Endothelial cell of umbilical vein (primary cell): ENCODE data around the gene UHMK1.

Experiments
- CTCF ChIP-seq, 2 donors: IDR thresholded peaks; 1 replicate in 1 of 2; 2 replicates in 1 of 2; pipeline ENCODE4 v1.5.1; 2011; ENCODE audit warnings: low read length in 2 of 2, mild to moderate bottlenecking in 2 of 2, moderate library complexity in 2 of 2, control low read depth in 1 of 2, inconsistent platforms in 1 of 2, low read depth in 1 of 2; ENCODE audit not compliant: insufficient read depth in 1 of 2; ENCODE audit errors: extremely low read depth in 1 of 2
- EZH2 ChIP-seq: IDR thresholded peaks from 2 replicates; pipeline ENCODE4 v1.6.1; 2012; ENCODE audit warnings: borderline replicate concordance, low read depth, mild to moderate bottlenecking, moderate library complexity, low read length, inconsistent platforms; ENCODE audit not compliant: severe bottlenecking
- GATA2 ChIP-seq: IDR thresholded peaks from 2 replicates; pipeline ENCODE4 v1.7.0; 2011; ENCODE audit warnings: low read depth, mild to moderate bottlenecking, moderate library complexity, mixed read lengths, low read length; ENCODE audit not compliant: insufficient read length, insufficient read depth
- MAX ChIP-seq: IDR thresholded peaks from 2 replicates; pipeline ENCODE4 v1.6.1; 2011; ENCODE audit not compliant: insufficient read depth, insufficient read length
- POLR2A ChIP-seq: IDR thresholded peaks from 2 replicates; pipeline ENCODE4 v1.6.1; 2012; ENCODE audit warnings: low read depth, mild to moderate bottlenecking, control low read depth, low read length
- POLR2AphosphoS5 ChIP-seq: IDR thresholded peaks from 2 replicates; pipeline ENCODE4 v1.6.1; 2012; ENCODE audit warnings: low read depth, mild to moderate bottlenecking, control low read depth, low read length, moderate library complexity; ENCODE audit not compliant: insufficient read depth

GRCh38 chr1:162502928-162503327 is 5.3 kb downstream of the UHMK1 start:
- TF ChIP-seq POLR2A (no peak), CTCF (IDR thresholded peaks at IDR 0.05; ENCODE audit: extremely low read depth in 1 of 2, insufficient read depth in 1 of 2, low read depth in 1 of 2, low read length in 2 of 2) (no peak), MAX (no peak), POLR2AphosphoS5 (no peak), EZH2 (no peak), GATA2 (no peak)
